ENCODE results near the gene FREM2.
A peak's percentile ranks its signal among the peaks of the same experiment; 100 is the strongest.

Gene FREM2

DNA sequence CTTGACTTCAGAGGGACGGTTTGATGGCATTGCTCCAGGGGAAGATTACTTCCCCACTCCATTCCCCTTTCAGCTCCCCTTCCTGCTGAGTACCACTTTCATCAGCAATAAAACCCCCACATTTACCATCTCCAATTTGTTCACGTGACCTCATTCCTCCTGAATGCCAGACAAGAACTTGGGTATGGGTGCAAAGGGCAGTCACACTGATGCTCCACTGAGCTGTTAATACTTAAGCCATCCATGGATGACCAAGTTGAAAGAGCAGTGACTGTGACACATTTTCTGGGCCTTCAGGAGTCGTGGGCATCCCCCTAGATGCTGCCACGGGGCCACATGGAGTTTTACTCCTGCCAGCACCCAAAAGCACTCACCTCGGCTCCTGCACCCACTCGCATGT lies 210.6 kb downstream of the FREM2 start:
- Histone ChIP-seq H3K4me3 (ENCODE audit: low read length) (no peak overlapping the region), H3K9me3 (replicated peaks; ENCODE audit: insufficient read depth, low read length) (no peaks in the 10 kb centered on the region), H3K79me2 (ENCODE audit: low read length) (no peaks in the 10 kb centered on the region), H3F3A (ENCODE audit: insufficient read depth, low read length) (no peaks in the 10 kb centered on the region), H3K9ac (ENCODE audit: low read length) (no peak overlapping the region), H3K4me1 (ENCODE audit: low read length) (0 out of 2 replicates have a peak, but pooled peaks cover 3% of the 10 kb centered on the region), H2AFZ (ENCODE audit: low read length) (no peak overlapping the region), H3K4me2 (ENCODE audit: low read depth, low read length) (no peak overlapping the region), H3K36me3 (replicated peaks; ENCODE audit: insufficient read depth, low read length) (no peaks in the 10 kb centered on the region), H3K27ac (ENCODE audit: low read length) (no peak overlapping the region), H3K9me2 (replicated peaks; ENCODE audit: insufficient read depth, low read length) (no peaks in the 10 kb centered on the region), H4K20me1 (ENCODE audit: insufficient read depth, low read length) (no peaks in the 10 kb centered on the region), H3K27me3 (replicated peaks; ENCODE audit: insufficient read depth, low read length) (no peaks in the 10 kb centered on the region)
- no peak for DNase-seq
- no peak for TF ChIP-seq EZH2 (optimal IDR thresholded peaks at IDR 0.05; ENCODE audit: low read depth, low read length)
- TF ChIP-seq, protein P1, sequence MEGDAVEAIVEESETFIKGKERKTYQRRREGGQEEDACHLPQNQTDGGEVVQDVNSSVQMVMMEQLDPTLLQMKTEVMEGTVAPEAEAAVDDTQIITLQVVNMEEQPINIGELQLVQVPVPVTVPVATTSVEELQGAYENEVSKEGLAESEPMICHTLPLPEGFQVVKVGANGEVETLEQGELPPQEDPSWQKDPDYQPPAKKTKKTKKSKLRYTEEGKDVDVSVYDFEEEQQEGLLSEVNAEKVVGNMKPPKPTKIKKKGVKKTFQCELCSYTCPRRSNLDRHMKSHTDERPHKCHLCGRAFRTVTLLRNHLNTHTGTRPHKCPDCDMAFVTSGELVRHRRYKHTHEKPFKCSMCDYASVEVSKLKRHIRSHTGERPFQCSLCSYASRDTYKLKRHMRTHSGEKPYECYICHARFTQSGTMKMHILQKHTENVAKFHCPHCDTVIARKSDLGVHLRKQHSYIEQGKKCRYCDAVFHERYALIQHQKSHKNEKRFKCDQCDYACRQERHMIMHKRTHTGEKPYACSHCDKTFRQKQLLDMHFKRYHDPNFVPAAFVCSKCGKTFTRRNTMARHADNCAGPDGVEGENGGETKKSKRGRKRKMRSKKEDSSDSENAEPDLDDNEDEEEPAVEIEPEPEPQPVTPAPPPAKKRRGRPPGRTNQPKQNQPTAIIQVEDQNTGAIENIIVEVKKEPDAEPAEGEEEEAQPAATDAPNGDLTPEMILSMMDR (IDR thresholded peaks at IDR 0.05; ENCODE audit: low read length): no peak
- TF ChIP-seq EZH2phosphoT487 (IDR thresholded peaks at IDR 0.05; ENCODE audit: low read length): no peak

- Histone ChIP-seq H3K9me3 (replicated peaks; ENCODE audit: insufficient read depth, low read length) (no peaks in the 10 kb centered on the region), H3F3A (ENCODE audit: insufficient read depth, low read length) (no peaks in the 10 kb centered on the region), H3K4me3 (ENCODE audit: low read length) (no peak overlapping the region), H2AFZ (ENCODE audit: low read length) (no peak overlapping the region), H3K9me2 (replicated peaks; ENCODE audit: insufficient read depth, low read length) (no peaks in the 10 kb centered on the region), H3K4me1 (ENCODE audit: low read length) (0 out of 2 replicates have a peak, but pooled peaks cover 3% of the 10 kb centered on the region), H3K36me3 (replicated peaks; ENCODE audit: insufficient read depth, low read length) (no peaks in the 10 kb centered on the region), H3K79me2 (ENCODE audit: low read length) (no peaks in the 10 kb centered on the region), H3K27ac (ENCODE audit: low read length) (no peak overlapping the region), H3K4me2 (ENCODE audit: low read depth, low read length) (no peak overlapping the region), H3K27me3 (replicated peaks; ENCODE audit: insufficient read depth, low read length) (no peaks in the 10 kb centered on the region), H4K20me1 (ENCODE audit: insufficient read depth, low read length) (no peaks in the 10 kb centered on the region), H3K9ac (ENCODE audit: low read length) (no peak overlapping the region)
- DNase-seq: peak; percentile 53
- TF ChIP-seq EZH2phosphoT487 (IDR thresholded peaks at IDR 0.05; ENCODE audit: low read length) (no peak), EZH2 (optimal IDR thresholded peaks at IDR 0.05; ENCODE audit: low read depth, low read length) (no peak)
- TF ChIP-seq, protein P1 (IDR thresholded peaks at IDR 0.05; ENCODE audit: low read length): no peak
Measured at GRCh38 chr13:38898481-38898880, 211.6 kb downstream of the FREM2 start.

DNA sequence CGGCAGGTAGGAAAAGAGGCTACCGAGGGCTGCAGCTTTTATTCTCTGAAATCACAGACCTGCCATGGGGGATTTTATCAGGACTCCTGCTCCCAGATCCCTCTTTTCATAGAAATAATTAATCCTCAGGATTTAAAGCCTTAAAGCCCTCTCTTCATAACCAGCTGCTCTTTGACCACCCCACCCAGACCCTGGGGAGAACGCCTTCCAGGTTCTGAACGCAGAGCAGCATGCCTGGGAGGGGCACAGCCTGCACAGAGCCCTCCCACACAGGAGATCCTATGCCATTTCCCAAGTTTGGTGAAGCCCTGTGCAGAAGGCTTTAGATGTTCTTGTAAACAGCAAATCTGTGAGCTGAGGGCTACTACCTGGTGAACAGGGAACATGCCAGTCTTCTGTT lies 212.7 kb downstream of the FREM2 start:
- Histone ChIP-seq H3K4me3 (ENCODE audit: low read length) (no peak overlapping the region), H3K9me2 (replicated peaks; ENCODE audit: insufficient read depth, low read length) (no peaks in the 10 kb centered on the region), H3K36me3 (replicated peaks; ENCODE audit: insufficient read depth, low read length) (no peaks in the 10 kb centered on the region), H2AFZ (ENCODE audit: low read length) (no peak overlapping the region), H3K27ac (ENCODE audit: low read length) (no peak overlapping the region), H3F3A (ENCODE audit: insufficient read depth, low read length) (no peaks in the 10 kb centered on the region), H3K9ac (ENCODE audit: low read length) (no peak overlapping the region), H3K27me3 (replicated peaks; ENCODE audit: insufficient read depth, low read length) (no peaks in the 10 kb centered on the region), H3K4me1 (ENCODE audit: low read length) (0 out of 2 replicates have a peak, but pooled peaks cover 3% of the 10 kb centered on the region), H3K9me3 (replicated peaks; ENCODE audit: insufficient read depth, low read length) (no peaks in the 10 kb centered on the region), H4K20me1 (ENCODE audit: insufficient read depth, low read length) (no peaks in the 10 kb centered on the region), H3K79me2 (ENCODE audit: low read length) (no peaks in the 10 kb centered on the region), H3K4me2 (ENCODE audit: low read depth, low read length) (no peak overlapping the region)
- TF ChIP-seq EZH2phosphoT487 (IDR thresholded peaks at IDR 0.05; ENCODE audit: low read length) (no peak), EZH2 (optimal IDR thresholded peaks at IDR 0.05; ENCODE audit: low read depth, low read length) (no peak)
- TF ChIP-seq, protein P1 (IDR thresholded peaks at IDR 0.05; ENCODE audit: low read length): no peak
- DNase-seq: no peak

All from MM.1S (cell line).